ENCODE measurements around the gene TMEM88.

DNA sequence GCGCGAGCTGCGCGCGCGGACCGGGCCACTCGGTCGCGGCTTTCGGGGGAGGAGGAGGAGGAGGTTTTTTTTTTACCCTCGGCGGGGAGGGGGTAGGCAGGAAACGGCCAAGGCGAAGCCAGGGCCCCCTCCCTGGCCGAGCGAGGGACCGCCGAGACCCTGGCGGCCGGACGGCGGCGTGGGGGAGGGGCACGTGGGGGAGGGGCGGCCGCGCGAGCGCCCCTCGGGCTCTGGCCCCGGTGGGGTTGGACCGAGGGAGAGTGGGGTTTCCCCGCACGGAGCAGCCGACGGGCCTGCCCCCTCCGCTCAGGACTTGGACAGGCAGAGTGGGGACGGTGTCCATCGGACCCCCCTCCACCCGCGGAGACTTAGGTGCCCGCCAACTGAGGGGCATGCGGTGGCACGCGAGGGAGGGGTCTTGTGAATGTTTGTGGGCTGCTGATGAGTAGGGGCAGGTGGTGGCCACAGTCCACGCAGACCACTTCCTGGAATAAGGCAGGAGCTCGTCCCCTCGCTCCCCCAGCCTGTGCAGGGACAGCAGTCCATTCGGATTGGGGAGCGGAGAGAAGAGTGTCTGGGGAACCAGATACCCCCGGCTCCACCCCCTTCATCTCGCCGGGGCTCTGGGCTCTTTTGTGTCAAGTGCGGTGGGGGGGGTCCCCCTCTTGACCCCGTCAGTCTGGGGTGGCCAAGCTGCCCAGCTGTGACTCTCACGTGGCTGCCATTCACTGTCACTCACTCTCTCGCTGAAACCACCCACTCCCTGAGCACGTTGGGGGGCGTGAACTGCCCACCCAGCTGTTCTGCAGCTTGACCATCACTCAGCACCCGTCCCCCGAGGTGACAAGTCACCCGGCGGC is 30.7 kb downstream of the TMEM88 start:
- TF ChIP-seq CTCF (IDR thresholded peaks at IDR 0.05; ENCODE audit: insufficient read depth, low read depth, low read length) (no peak), EZH2 (IDR thresholded peaks at IDR 0.05; ENCODE audit: insufficient read depth, low read length) (no peak)
